Fibroblast of upper back skin (primary cell): ENCODE data around the gene LEMD1.
A peak's percentile ranks its signal among the peaks of the same experiment; 100 is the strongest.
"Not testable (repeated sequence)": the region's sequence is repeated elsewhere in the genome, so short reads cannot be mapped to it uniquely, and the experiment has no call there.

Experiments
- DNase-seq: peaks from one replicate; pipeline ENCODE4 v3.0.0-alpha.2; 2013

LEMD1 gene

GRCh38 chr1:205375835-205376545, 45.9 kb downstream of the LEMD1 start:
- DNase-seq: peak; percentile 66

GRCh38 chr1:205374210-205375078, 47.4 kb downstream of the LEMD1 start:
- peak; percentile 83 for DNase-seq

GRCh38 chr1:205373798-205374175, 48.1 kb downstream of the LEMD1 start:
- no peak for DNase-seq

DNA sequence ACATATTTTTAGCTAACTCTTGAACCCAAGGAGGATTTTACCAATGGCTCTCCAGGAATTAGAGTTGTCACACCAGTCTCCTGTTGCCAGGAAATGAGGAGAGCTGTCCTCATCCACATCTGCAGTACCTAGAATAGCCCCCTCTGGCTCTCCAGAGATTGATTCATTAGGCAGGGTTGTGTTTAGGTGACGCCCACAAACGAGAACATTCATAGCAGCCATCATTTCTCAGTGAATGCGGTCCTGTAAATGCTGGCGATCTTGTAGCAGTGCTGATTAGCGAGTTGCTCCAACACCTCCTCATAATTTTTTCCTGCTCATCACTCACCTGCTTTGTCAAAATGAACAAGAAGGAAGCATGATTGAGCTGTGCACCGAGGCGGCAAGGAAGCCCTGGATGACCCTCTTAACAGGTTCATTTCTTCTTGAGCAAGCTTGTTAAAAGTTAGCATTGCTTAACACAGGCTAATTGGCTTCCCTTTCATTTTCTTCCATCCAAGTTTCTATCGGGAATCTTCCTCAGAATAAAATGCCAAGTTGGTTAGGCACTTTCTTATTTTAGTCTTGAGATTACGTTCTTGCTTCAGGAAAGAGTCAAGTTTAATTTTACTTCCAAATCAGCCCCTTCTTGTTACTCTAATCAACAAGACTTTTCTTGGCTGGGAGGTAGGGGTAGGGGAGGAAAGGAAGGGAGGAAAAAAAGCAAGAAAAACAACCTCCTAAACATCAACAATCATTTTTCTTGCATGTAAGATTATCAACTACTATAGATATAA, 48.6 kb downstream of the LEMD1 start:
- DNase-seq: peak; percentile 19

DNA sequence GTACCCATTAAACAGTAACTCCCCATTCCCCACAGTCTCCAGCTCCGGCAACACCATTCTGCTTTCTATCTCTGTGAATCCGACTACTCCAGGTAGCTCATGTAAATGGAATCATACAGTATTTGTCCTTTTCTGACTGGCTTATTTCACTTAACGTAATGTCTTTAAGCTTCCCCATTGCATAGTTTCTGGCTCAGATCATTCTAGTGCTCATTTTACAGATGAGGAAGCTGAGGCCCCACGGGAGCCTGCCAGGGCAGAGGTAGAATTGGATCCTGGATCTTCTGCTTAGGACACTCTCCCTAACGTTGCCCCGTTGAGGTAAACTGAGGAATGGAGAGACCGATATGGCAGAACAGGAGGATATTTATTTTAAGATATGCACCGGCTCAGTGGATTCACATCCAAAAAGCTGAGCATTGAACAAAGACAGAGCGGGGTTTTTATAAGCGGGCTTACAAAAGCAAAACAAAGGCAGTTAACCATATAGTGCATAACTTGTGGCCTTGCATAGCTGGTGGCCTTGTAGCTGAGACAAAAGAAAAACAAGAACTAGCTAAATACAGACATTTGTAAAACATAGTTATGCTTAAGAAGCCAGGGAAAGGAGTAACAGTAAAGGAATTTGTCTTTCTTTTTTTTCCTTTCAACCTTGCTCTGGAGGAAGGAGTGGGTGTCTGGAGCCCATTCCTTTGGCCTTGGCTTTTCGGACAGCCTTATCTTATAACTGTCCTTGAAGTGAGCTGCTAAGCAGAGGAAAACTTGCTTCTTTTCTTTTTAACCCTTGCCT, 49.8 kb downstream of the LEMD1 start:
- DNase-seq: peak; percentile 69

GRCh38 chr1:205370780-205371179, 51.1 kb downstream of the LEMD1 start:
- DNase-seq: no peak

DNA sequence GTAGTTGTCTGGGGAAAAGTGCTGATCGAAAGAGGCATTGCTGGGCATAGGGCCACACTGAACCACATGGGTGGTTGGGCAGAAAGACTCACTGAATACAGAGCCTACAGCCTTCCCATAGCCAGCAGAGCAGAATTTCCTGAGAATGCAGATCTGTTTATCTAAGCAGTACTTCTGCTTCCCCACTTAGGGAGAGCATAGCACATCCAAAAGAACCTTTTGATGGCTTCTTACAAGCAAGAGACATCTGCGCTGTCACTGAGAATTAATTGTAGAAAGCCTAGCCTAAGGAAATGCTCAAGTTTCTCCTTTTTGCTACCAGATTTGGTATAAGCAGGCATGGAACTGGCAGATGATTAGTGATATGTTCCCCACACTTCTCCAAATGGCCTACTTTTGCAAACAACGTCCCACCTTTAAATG, 52.1 kb downstream of the LEMD1 start:
- no peak for DNase-seq

DNA sequence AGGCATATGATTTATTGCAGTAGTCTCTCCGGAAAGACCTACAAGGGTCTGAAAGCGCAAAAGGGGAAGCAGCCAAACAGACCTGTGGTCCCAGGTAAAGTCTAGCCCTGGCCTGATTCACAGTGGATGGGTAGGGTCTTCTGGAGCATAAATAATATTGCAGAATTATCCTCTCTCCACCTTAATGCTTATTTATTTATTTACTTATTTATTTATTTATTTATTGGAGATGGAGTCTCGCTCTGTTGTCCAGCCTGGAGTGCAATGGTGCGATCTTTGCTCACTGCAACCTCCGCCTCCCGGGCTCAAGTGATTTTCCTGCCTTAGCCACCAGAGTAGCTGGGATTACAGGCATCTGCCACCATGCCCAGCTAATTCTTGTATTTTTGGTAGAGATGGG, 53.4 kb downstream of the LEMD1 start:
- no peak for DNase-seq

GRCh38 chr1:205365945-205366463, 55.9 kb downstream of the LEMD1 start:
- peak; percentile 31 for DNase-seq

GRCh38 chr1:205365086-205365485, 56.8 kb downstream of the LEMD1 start:
- DNase-seq: not testable (repeated sequence)

DNA sequence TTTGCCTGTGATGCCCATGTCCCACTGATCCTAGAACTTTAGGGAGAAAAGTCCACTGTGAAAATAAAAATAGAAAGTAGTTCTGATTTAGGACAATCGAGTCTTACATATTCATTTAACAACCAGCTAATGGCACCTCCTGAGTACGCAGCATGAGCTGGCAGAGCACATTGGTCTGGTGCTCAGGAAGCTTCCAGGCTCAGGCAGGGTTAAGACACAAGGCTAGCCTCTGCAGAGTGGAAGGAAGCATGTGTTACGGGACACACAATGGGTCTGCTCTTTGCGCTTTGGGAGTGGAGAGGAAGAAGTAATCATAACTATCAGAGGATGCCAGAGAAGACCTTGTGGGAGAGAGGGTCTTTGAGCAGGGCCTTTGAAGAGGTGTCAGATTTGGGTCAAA, 61.0 kb downstream of the LEMD1 start:
- DNase-seq: no peak

GRCh38 chr1:205359771-205360565, 61.9 kb downstream of the LEMD1 start:
- DNase-seq: no peak

DNA sequence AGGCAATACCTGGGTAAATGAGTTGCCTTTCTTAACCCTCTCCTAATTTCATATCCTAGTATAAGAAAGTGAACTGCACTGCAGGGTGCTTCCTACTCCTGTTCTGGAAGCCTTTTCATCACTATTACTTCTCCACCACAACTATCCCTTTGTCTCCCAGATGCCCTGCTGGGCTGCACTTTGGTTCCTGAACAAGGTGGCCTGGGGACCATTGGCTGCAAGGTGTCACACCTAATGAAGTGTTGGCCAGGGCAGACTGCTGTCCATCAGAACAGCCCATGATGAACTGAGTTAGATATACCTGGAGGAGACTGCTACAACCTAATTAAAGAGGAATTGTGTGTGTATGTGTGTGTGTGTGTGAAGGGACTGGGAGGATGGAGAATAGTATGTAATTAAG, 63.3 kb downstream of the LEMD1 start:
- no peak for DNase-seq

- no peak for DNase-seq
These were observed 64.3 kb downstream of the LEMD1 start for GRCh38 chr1:205357567-205357966.

- DNase-seq: no peak
These were observed 65.3 kb downstream of the LEMD1 start, which contains the start of gene KLHDC8A for GRCh38 chr1:205356440-205357139. KLHDC8A (minus strand) TSS chr1:205356922; CDS start chr1:205343604, 13,318 bp downstream.

DNA sequence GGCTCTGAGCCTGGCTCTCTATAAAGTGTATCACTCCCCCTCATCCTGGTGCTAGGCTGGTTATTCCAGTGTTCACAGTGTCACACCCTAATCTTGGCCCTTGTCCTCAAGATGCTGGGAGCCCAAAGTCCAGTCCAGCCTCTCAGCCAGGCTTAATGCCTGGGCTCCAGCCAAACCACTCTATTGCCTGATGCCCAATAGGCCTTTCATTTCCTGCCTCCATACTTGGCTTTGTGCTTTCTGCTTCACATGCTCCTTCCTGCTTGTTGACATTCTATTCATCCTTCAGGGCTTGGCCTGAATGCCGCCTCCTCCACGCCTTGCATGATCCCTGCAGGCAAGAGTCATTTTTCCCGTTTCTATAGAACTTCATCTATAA, 66.8 kb downstream of the LEMD1 start:
- DNase-seq: peak; percentile 18

GRCh38 chr1:205354259-205355074, 67.4 kb downstream of the LEMD1 start:
- peak; percentile 74 for DNase-seq

DNA sequence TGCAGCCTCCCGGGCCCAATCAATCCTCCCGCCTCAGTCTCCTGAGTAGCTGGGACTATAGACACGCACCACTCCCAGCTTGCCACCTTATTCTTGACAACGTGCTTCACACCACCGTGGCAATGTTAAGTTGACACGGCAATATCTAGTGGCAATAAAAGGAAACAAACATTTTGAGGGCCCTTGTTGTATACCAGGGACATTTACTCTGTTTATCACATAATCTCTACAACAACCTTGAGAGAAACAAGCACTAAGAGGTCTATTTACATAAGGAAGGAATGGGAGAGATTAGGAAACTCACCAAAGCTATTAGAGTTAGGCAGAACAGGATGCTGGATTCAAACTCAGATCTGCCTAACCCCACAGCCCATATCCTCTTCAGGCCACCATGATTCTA, 68.2 kb downstream of the LEMD1 start:
- no peak for DNase-seq

GRCh38 chr1:205353191-205353590, 68.7 kb downstream of the LEMD1 start:
- no peak for DNase-seq
